Measurements from ENCODE around the gene MIGA1. TPM values are rescaled to one million over a fixed set of nuclear protein-coding genes. Genes with fewer than 3 reads are reported as not detected.

MIGA1 gene
- polyA plus RNA-seq, 2 donors: 1.0 to 1.9 TPM

DNA sequence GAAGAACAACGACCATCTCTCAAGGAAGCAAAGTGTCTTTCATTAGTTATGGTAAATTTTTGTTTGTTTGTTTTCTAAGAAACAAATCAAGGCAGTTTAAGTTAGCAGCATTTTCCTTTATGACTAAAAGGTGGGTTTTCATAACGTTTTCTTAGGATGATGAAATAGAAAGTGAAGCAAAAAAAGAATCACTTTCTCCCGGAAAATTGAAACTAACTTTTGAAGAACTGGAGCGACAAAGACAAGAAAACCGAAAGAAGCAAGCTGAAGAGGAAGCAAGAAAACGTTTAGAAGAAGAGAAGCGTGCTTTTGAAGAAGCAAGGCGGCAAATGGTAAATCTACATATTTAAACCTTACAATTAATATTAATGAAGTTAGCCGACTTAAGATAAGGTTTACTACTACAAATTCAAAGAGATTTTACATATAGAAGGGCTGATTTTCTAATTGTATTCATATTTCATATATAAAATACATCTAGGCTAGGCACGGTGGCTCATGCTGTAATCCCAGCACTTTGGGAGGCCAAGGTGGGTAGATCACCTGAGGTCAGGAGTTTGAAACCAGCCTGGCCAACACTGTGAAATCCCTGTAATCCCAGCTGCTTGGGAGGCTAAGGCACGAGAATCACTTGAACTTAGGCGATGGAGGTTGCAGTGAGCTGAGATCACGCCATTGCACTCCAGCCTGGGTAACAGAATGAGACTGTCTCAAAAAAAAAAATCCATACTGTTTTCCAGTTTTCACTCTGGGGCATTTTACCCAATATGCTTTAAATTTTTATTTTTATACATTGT lies 147.3 kb downstream of the MIGA1 start:
- Histone ChIP-seq H3K4me3 (ENCODE audit: low read depth in 1 of 2, low read length in 2 of 2) (no peak overlapping the region), H3K27ac (ENCODE audit: low read depth in 2 of 2, low read length in 1 of 2) (no peak overlapping the region), H3K27me3 (ENCODE audit: control insufficient read depth in 1 of 2, insufficient read depth in 2 of 2, low read length in 2 of 2) (no peaks in the 10 kb centered on the region), H3K36me3 (ENCODE audit: control insufficient read depth in 2 of 2, insufficient read depth in 2 of 2, low read length in 1 of 2) (no peaks in the 10 kb centered on the region), H3K4me1 (ENCODE audit: control insufficient read depth in 2 of 2, insufficient read depth in 2 of 2, low read length in 1 of 2) (no peaks in the 10 kb centered on the region), H3K9me3 (ENCODE audit: control insufficient read depth in 2 of 2, insufficient read depth in 1 of 2, low read depth in 1 of 2, low read length in 1 of 2) (no peaks in the 10 kb centered on the region)
- 61 to 64% methylated on average over 13 of the region's 13 CpGs for WGBS, 2 donors

DNA sequence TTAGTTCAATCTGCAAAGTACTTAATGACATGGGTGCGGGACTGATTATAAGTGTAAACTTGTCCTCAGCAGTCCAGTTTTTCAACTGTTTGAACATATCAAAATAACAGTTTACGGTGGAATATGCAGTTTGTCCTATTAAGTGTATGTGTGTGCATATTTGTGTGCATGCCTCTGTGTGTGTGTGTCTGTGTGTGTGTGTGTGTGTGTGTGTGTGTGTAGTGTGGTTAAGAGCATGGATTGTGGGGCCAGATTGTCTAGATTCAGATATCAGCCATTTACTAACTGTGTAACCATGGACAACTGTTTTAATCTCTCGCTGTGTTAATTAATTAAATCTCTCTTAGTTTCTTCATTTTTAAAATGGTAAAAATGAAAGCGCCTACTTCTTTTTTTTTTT lies 148.0 kb downstream of the MIGA1 start:
- Histone ChIP-seq H3K36me3 (ENCODE audit: control insufficient read depth in 2 of 2, insufficient read depth in 2 of 2, low read length in 1 of 2) (no peaks in the 10 kb centered on the region), H3K27me3 (ENCODE audit: control insufficient read depth in 1 of 2, insufficient read depth in 2 of 2, low read length in 2 of 2) (no peaks in the 10 kb centered on the region), H3K9me3 (ENCODE audit: control insufficient read depth in 2 of 2, insufficient read depth in 1 of 2, low read depth in 1 of 2, low read length in 1 of 2) (no peaks in the 10 kb centered on the region), H3K27ac (ENCODE audit: low read depth in 2 of 2, low read length in 1 of 2) (no peak overlapping the region), H3K4me3 (ENCODE audit: low read depth in 1 of 2, low read length in 2 of 2) (no peak overlapping the region), H3K4me1 (ENCODE audit: control insufficient read depth in 2 of 2, insufficient read depth in 2 of 2, low read length in 1 of 2) (no peaks in the 10 kb centered on the region)
- WGBS, 2 donors: 82 to 93% methylated on average over 4 of the region's 4 CpGs

Other genes starting within 250 kb of the MIGA1 start
- 1 to 10 TPM; 7.2 to 7.8 TPM for gene ZZZ3, start 97.0 kb upstream of the MIGA1 start, polyA plus RNA-seq
- gene USP33, start 19.8 kb upstream of the MIGA1 start, polyA plus RNA-seq: 10 to 100 TPM; 14.3 to 15.7 TPM
- 10 to 100 TPM; 10.9 to 16.2 TPM for gene NEXN, start 109.0 kb downstream of the MIGA1 start, polyA plus RNA-seq
- gene FUBP1, start 199.4 kb downstream of the MIGA1 start, polyA plus RNA-seq: 10 to 100 TPM; 25.7 to 38.6 TPM
- 1 to 10 TPM; 4.9 to 7.7 TPM for gene DNAJB4, start 225.3 kb downstream of the MIGA1 start, polyA plus RNA-seq